NCI-H460 (cell line): ENCODE results near the gene MEOX1. TPM values are rescaled to one million over a fixed set of nuclear protein-coding genes. Genes with fewer than 3 reads are reported as not detected.

Experiments used
- DNase-seq: peaks from one replicate; pipeline ENCODE4 v3.0.0-alpha.2; 2016; ENCODE audit warnings: low read depth; ENCODE audit errors: extremely low read depth
- total RNA-seq: library from RNA; depleted of rRNA; stranded (reverse); fragments of >200 nt; shearing (Covaris generic); gene quantifications from 2 replicates; pipeline ENCODE4 v1.2.3, GENCODE V29; 2014

MEOX1 gene
- total RNA-seq, 1 experiment from 2014 or later = not detected

DNA sequence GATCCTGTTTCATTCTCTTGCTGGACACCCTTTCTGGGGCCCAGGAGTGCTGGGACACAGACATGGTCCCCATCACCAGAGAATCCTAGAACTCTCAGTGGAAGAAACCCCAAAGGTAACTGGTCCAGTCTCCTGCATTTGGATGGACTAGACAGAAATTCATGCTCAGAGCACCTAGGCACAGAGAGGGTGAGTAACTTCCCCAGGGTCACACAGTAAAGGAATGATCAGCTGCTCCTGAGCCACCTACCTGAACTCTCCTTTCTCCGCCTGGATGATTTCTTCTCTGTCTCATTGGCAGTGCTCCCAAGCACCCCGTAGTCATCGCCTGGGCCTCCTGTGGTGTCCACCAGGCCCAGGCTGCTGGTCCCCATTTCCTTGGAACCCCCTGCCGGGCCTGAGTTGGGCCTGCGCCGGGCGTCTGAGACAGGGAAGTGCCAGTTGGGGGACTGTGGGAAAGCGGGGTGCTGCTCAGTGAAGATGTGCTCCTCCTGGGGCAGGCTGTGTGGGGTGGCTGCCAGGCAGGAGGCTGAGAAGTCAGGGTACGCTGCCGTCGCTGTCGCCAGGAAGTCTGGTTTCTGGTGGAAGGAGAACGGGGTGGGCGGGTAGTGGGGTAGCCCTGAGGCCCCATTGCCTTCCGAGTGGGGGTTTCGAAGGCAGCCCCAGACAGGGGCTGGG lies 767 bp downstream of the MEOX1 start:
- DNase-seq = no peak

DNA sequence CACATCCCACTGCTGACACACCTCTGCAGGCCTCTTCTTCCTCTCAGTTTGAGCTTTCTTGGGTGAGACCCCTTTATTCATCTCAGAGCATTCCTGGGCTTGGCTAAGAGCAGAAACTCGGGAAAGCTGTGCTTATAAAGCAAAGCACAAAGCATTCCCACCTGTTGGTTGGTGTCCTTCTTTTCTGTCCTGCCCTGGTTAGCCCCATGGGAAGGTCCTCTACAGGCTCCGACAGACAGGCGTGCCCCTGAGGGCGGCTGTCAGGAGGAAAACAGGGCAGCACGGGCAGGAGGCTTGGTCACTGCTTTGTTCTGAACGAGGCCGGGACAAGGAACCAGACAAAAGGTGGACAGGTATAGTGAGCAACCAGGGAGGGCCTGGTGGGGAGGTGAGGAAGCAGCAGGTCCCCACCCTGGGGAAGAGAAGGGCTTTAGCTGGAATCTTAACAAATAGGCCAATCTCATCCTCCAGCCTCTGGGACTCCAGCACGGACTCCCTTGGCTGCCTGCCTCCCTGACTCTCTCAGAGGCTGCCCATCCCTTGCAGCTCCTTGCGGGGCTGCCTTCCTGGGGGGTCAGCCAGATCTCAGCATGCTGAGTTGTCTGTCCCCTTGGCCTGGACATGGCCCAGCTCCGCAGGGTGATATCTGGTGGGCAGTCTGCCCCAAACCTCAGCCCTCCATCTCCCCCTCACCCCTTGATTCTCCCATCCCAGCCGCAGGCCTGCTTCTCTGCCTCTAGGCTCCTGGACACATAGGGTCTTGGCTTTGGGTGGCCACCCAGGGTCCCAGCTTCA lies 1.7 kb downstream of the MEOX1 start:
- DNase-seq = no peak

DNA sequence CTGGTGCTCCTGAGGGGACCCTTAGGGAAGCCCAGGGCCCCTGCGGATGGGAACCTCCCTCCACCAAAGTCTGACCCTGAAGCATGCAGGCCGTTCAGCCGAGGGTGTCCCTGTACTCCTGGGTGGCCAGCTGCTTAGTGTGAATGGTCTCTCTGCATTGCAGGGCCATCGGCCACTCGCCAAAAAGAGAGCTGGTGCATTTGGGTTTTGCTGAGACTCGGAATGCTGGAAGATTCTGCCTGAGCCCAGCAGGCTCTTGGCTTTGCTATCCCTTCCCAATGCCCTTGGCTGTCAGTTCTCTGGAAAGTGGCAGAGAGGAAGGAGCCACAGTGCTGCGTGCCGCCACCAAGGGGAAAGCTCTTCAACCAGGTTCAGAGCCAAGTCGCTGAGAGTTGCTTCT lies 2.8 kb downstream of the MEOX1 start:
- no peak for DNase-seq

DNA sequence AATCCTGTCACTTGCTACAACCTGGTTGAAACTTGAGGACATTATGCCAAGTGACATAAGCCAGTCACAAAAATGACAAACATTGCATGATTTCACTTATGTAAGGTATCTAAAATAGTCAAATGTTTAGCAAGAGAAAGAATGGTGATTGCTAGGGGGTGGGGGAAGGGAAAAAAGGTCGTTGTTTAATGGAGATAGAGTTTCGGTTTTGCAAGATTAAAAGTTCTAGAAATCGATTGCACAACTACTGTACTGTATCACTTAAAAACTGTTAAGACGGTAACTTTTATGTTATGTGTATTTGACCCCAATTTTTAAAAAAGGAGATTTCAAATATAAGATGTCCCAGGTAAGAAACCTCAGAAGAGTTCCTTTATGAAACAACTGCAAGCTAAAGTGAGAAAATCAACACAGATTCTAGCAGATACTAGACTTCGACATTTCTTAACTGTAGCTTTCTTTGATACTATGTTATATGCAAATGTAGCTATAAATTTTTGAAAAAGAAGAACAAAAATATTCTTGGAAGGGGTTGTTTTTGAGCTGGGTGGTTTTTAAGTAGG lies 5.9 kb downstream of the MEOX1 start:
- no peak for DNase-seq

DNA sequence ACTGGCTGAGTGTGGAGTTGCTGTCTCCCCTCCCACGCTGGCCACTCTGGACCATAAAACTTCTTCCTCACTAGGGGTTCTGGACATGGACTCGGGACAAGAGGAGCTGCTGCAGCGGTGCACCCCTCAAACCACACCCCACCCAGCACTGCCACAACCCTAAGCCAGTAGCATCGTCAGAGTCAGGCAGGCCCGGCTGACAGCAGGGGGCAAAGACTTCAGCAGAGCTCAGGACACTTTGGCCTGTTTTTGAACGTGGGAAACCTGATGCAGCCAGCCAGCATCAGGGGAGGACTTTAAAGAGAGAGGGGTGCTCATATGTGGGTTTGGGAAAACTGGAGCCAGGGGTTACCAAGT lies 9.6 kb downstream of the MEOX1 start:
- no peak for DNase-seq

DNA sequence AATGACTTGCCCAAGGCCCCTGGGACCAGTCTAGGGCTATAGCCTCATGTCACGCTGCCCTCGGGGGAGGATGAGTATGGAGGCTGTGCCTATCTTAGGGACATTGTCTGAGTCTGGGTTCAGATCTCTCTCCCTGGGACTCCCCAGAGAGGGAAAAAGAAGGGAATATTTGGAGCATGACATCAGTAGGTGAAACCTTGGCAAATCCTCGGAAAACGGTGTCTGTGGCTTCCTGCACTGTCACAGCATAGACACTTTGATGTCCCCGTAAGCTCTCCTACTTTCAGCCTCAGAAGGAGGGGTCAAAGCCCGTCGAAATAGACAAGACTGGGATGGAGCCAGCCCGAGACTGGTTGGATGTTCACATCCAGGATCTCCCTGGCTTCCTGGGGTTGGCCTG lies 11.3 kb downstream of the MEOX1 start:
- DNase-seq = no peak

DNA sequence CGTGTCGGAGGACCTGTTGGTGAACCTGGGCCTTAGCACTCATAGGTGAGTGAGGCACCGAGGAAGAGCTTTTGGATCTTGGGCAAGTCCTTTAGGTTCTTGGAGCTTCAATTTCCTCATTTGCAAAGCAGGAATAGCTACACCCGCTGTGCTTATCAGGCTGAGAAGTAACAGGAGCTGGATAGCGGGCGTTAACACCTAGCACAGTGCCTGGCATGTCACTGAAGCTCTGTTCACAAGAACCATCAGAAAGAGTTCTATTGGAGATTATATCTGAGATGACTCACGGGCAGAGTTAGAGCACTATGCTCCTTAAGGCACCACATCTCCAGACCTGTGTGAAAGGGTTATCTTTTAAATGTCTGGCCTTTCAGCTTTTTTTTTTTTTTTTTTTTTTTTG lies 12.8 kb downstream of the MEOX1 start:
- no peak for DNase-seq

DNA sequence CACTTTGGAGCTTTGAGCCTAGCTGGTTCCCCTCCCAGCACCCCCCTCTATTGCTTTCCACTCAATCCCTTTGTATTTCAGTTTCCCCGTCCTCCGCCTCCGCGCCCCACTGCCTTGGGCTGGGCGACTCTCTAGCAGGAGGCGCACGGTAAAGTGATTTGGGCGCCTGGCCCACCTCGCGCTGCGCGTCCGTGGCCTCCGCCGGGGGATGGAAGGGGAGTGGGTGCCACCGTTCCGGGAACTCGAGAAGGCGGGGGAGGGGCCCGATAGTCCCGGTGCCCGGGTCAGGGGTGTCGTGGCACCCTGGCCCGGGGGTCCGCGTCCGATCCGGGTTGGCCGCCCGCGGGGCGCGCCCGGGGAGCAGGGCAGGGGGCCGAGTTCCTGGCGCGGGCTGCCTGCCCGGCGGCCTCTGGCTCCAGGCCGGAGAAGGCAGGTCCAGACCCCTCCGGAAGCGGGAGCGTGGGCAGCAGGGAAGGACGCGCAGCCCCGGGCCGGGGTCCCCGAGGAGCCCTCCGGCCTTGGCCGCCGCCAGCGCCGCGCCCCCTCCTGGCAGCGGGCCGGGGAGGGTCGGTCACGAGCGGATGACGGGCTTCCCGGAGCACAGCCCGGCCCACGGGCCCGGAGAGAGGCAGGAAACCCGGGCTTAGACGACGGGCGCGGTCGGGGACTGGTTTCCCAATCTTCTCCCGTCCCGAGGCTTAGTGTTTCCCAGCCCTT lies 15.8 kb downstream of the MEOX1 start:
- no peak for DNase-seq

DNA sequence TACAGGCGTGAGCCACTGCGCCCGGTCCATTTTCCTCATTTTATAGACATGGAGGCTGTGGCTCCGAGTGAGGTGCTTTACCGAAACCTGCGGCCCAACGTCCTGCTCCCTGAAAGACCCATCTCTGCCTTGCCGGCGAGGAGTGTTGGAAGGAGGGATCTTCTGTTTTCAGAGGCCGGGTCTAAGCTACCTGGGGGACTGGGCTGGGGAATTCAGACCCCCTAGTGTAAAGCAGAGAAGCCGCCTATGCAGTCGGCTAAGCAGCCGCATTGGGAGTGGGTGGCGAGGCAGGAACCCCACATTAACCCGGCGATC lies 16.3 kb downstream of the MEOX1 start:
- DNase-seq = no peak

DNA sequence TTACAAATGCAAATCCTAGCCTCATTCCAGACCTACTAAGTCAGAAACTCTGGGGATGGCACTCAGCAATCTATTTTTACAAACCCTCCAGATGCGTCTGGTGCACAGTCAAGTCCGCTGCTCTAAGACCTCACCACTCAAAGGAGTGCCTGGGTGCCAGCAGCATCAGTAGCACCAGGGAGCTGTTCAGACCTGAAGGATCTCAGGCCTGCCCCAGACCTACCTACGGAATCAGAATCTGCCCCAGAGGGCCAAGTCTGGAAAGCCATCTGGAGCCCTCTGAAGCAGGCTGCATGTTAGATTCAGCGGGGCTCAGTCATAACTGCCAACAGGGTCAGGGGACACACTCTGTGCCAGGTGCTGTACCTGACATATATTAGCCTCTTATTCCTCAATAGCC lies 17.6 kb downstream of the MEOX1 start:
- no peak for DNase-seq

DNA sequence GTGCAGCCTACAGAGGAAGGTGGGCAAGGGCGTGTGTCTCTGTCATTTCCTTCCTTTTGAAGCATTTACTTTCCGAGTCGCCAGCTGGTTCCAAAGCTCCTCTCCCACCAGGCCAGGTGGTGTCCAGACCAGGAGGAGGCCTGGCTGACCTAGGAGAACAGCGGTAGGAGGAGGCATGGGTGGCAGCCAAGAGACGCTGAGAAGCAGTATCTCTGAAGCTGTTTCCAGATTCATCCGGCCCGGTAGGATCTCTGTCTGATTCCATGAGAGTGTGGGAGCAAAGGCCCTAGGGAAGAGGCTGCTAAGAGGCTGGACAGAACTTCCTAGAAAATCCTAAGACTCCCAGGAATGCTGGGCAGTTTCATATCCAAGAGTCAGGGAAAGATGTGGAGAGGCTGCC lies 20.3 kb downstream of the MEOX1 start:
- no peak for DNase-seq

DNA sequence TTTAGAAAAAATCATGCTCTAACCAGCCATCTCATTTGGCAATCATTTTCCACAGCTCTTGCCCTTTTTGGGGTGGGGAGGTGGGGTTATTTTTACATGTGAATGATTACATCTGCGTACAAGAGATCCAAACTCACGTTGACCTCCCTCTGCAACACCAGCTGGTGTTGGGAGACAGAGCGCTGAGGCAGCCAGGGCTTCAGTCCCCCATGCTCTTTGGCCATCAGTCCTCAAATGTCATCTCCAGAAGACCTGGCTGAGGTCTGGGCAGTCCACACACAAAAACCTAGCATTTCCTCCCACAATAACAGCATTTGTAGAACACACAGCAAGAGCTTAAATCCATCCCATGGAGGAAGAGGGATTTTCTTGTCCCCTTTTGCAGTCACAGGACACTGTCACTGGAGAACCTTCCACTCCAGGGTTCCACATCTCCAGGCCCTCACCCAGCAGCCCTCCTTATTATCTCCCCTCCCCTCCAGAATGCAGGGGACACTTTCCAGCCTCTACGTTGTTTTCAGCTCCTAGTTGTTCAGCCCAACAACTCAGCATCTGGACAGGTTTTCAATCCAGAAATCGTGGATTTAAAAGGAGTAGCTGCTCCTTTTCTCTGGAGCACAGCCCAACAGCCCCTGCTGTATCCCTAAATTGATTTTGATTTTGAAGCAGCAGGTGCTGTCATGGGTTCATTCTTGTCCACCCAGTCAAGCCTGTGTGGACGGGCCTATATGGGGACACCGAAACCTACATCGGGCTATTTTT lies 21.1 kb downstream of the MEOX1 start:
- no peak for DNase-seq

DNA sequence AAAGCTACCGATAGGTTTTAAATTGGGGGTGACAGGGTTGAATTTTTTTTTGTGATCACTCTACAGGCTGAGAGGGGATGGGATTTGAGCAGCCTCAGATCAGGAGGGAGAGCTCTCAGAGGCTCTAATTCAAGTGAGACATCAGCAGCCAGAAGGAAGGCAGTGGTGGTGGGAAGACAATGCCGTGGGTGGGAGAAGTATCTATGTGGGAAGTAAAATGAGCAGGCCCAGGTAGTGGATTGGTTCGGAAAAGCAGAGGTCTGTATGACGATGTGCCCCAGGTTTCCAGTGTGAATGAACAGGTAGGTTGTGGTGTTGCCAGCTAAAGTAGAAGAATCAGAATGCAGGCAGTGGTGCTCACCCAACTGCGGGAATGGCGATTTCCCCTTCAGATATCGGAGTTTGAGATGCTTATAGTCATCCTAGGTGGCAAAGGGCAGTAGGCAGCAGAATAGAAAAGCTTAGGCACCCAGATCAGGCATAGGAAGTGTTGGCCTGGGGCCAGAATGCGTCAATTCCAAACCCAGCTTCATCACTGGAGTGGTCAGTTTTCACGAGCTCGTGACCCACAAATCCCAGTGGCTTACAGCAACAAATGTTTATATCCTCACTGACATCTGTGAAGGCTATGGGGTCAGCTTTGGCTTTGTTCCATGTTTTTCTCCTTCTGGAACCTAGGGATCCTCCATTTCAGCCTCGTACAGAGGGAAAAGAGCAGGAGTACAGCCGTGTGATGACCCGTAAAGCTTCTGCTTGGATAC lies 24.0 kb downstream of the MEOX1 start:
- no peak for DNase-seq

DNA sequence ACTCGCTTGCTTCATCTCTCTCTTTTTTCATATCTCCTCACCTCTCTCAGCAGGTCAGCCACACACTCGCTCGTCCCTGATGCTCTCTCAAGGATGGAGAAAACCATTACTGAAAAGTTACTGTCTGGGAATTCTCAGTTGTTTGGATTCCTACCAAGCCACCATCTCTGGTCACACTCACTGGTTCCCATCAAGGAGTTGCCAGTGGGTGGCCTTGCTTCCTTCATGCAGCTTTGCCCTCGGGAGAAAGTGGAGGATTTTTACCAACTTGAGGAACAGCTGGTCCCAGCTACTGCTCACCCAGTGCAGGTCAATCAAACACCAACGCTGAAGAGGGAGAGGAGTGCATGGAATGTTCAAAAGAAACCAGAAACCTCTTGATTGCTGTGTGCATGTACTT lies 25.3 kb downstream of the MEOX1 start:
- no peak for DNase-seq

DNA sequence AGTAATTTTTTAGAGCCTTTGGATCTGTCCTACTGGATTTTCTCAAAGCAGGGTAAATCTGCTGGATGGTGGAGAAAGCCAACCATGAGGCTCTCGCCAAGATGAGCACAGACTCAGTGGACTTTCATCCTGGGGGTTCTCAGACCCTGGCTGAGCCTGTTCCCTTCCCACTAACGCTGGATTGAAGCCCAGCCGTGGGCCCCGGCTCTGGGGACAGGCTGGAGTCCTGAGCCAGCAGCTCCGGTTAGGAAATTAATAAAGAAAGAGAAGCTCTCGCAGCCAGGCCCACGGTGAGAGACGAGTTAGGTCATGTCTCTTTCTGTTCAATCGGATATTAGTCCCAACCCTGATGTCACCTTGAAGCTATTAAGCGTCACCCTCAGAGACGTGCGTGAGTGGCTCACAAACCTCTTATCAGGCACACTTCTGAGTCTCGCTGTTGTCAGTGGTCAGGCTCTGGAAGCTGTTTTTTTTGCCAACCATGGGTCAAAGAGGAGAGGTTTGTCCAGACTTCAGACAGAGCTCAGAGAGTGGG lies 27.1 kb downstream of the MEOX1 start:
- DNase-seq = no peak

DNA sequence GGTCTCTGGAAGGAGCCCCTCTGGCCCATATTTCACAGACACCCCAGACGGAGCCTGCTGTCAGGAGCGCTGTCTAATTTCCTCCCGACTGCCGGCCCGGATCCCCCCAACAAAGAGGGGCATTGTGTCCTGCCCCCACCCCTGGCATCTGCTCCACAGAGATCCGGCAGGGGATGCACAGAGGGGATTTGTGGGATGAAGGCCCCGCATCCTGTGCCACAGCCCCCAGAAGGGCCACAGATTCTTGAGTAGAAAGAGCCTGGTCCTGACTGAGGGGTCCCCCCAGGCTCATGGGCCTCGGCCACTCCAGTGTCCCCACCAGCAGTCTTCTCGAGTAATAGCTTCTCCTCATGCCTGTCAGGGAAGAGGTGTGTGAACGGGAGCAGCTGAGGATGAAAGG lies 29.5 kb downstream of the MEOX1 start:
- DNase-seq = no peak

DNA sequence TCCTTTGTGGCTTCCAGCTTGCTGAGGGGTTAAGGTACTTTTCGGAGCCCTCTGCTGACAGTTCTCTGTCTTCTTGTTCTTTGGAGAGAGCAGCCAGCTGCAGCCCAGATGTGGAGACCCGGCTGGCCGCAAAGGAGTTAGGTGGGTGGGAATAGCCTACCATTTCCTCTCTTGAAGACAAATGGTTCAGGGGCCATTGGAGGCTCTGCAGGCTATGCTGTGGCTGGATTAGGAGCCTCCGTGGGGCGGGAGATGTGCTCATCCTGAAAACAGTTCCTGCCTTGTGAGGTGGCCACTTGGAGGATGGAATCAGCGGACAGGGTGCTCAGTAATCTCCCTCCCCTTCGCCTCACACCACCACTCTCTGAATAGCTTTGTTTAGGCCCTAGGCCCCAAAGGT lies 30.3 kb downstream of the MEOX1 start:
- no peak for DNase-seq

DNA sequence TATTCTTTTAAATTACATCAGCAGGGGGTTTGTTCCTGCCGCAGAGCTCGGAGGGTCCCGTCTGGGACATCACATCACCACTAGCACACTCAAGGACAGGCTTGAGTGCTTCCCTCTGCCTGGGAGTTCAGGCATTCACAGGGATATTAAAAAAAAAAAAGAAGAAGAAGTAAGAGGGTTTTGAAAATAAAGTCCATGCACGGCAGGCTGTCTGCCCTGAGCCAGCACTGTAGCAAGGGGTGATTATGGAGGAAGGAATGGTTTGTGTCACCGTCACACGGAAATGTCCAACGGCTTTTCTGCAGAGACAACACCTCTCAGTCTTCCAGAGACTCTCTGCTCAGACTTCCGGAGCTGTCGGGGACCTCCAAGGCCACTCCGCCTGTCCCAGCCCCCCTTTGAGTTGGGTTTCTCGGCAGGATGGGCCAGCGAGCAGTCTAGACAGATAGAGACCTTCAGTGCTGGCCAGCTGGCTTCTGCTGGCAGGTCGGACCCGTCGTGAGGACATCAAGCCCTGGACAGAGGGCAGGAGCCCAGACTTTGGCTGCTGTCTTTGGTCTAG lies 33.6 kb downstream of the MEOX1 start:
- no peak for DNase-seq

DNA sequence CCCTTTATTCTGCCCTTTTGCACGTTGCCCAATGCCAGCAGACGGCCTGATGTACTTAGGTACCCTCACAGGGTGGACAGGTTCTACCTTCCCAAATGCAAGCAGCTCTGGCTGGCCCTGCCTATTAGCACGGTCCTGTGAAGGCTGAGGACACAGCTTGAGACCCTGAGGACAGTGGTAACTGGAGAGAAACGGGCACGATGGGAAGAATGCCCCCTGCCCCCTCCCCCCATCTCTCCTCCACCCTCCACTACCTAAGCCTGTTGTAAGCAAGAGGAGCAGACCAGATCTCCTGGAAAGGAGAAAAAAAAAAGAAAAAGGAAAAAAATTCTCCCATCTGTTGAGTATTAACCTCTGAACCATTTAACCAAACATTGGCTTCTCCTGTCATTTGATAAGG lies 34.1 kb downstream of the MEOX1 start:
- DNase-seq = no peak

DNA sequence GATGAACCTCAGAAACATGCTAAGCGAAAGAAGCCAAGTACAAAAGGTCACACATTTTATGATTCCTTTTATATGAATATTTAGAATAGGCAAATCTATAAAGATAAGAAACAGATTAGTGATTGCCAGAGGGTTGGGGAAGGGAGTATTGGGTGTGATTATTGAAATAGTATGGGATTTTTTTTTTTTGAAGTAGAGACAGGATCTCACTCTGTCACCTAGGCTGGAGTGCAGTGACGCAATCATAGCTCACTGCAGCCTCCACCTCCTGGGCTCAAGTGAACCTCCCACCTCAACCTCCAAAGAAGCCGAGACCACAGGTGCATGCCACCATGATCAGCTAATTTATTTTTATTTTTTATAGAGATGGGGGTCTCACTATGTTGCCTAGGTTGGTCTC lies 35.7 kb downstream of the MEOX1 start:
- no peak for DNase-seq
